Suprapubic skin (tissue), 4 donors: ENCODE results near the gene TNS2. TPM values are rescaled to one million over a fixed set of nuclear protein-coding genes. Genes with fewer than 3 reads are reported as not detected.

ENCODE experiments used
- DNase-seq, 2 donors: peaks; one replicate each; pipeline ENCODE4 v3.0.0-alpha.2; 2019; ENCODE audit warnings: low spot score in 2 of 2
- H3K27ac ChIP-seq: fragments of 200-600 bp; sonication (generic); one replicate; pipeline ENCODE4 v1.5.1; 2019
- H3K27me3 ChIP-seq: fragments of 200-600 bp; sonication (generic); one replicate; pipeline ENCODE4 v1.5.1; 2019
- H3K36me3 ChIP-seq: fragments of 200-600 bp; sonication (generic); one replicate; pipeline ENCODE4 v1.5.1; 2019
- H3K4me1 ChIP-seq: fragments of 200-600 bp; sonication (generic); one replicate; pipeline ENCODE4 v1.5.1; 2019
- H3K4me3 ChIP-seq: fragments of 200-600 bp; sonication (generic); one replicate; pipeline ENCODE4 v1.5.1; 2019; ENCODE audit warnings: mild to moderate bottlenecking
- H3K9me3 ChIP-seq: fragments of 200-600 bp; sonication (generic); one replicate; pipeline ENCODE4 v1.5.1; 2019
- CTCF ChIP-seq, 2 donors: fragments of 200-600 bp in 1 of 2; fragments of 450-650 bp in 1 of 2; sonication (generic) in 1 of 2; IDR thresholded peaks; one replicate each; pipeline ENCODE4 v1.5.1; 2016 to 2019; ENCODE audit warnings: antibody characterized with exemption in 2 of 2, mild to moderate bottlenecking in 1 of 2, moderate library complexity in 1 of 2
- EP300 ChIP-seq: sonication (generic); formaldehyde crosslinking; IDR thresholded peaks from one replicate; pipeline ENCODE4 v1.6.1; 2017; ENCODE audit warnings: antibody characterized with exemption
- POLR2A ChIP-seq, 2 donors: fragments of 450-650 bp; IDR thresholded peaks; one replicate each; pipeline ENCODE4 v1.6.1; 2017; ENCODE audit warnings: antibody characterized with exemption in 2 of 2, mild to moderate bottlenecking in 2 of 2, moderate library complexity in 2 of 2
- POLR2AphosphoS5 ChIP-seq, 3 donors: sonication (generic); formaldehyde crosslinking; IDR thresholded peaks; one replicate each; pipeline ENCODE4 v1.6.1; 2017; ENCODE audit warnings: antibody characterized with exemption in 3 of 3
- WGBS: methylation state at CpG from one replicate; pipeline ENCODE4 v1.1.5; 2018; 5-methylcytosine and 5-hydroxymethylcytosine counted together
- total RNA-seq, 4 donors: library from RNA; depleted of rRNA; stranded (reverse); fragments of >200 nt; gene quantifications; one replicate each; pipeline ENCODE4 v1.1.0, GENCODE V29; 2016

TNS2 gene
- total RNA-seq, 4 donors from 2014 or later = 22.8 to 122 (median 78.2) TPM

- Histone ChIP-seq H3K27ac (no peak overlapping the region), H3K36me3 (peaks cover 83% of the 10 kb centered on the region)
Observed at GRCh38 chr12:53036802-53037201, 13.1 kb upstream of the TNS2 start.

GRCh38 chr12:53039851-53040250, 10.0 kb upstream of the TNS2 start:
- TF ChIP-seq POLR2A (IDR thresholded peaks at IDR 0.05) (no peak), POLR2AphosphoS5 (IDR thresholded peaks at IDR 0.05) (no peak), EP300 (no peak), CTCF (IDR thresholded peaks at IDR 0.05) (no peak)
- Histone ChIP-seq H3K27me3 (no peaks in the 10 kb centered on the region), H3K4me1 (peaks cover 35% of the 10 kb centered on the region), H3K36me3 (peaks cover 58% of the 10 kb centered on the region), H3K27ac (no peak overlapping the region), H3K4me3 (no peak overlapping the region), H3K9me3 (no peaks in the 10 kb centered on the region)
- 73% methylated on average over 4 of the region's 4 CpGs for WGBS
- no peak for DNase-seq

More at GRCh38 chr12:53036802-53037201, 13.1 kb upstream of the TNS2 start:
- H3K27me3 ChIP-seq = no peaks in the 10 kb centered on the region
- peaks cover 13% of the 10 kb centered on the region for H3K4me1 ChIP-seq
- no peak overlapping the region for H3K4me3 ChIP-seq
- 88% methylated on average over 3 of the region's 3 CpGs for WGBS
- no peak for DNase-seq
- no peaks in the 10 kb centered on the region for H3K9me3 ChIP-seq
- TF ChIP-seq EP300 = no peak
- TF ChIP-seq CTCF (IDR thresholded peaks at IDR 0.05) = no peak
- TF ChIP-seq POLR2A (IDR thresholded peaks at IDR 0.05) = no peak
- no peak for TF ChIP-seq POLR2AphosphoS5 (IDR thresholded peaks at IDR 0.05)

- Histone ChIP-seq H3K36me3 (peaks cover 28% of the 10 kb centered on the region), H3K9me3 (no peaks in the 10 kb centered on the region), H3K27me3 (no peaks in the 10 kb centered on the region), H3K27ac (no peak overlapping the region), H3K4me3 (no peak overlapping the region), H3K4me1 (peaks cover 57% of the 10 kb centered on the region)
- DNase-seq = no peak
- WGBS = 79% methylated on average over 7 of the region's 7 CpGs
- TF ChIP-seq POLR2A (IDR thresholded peaks at IDR 0.05) (no peak), POLR2AphosphoS5 (IDR thresholded peaks at IDR 0.05) (no peak), CTCF (IDR thresholded peaks at IDR 0.05) (no peak), EP300 (no peak)
Observed at GRCh38 chr12:53042607-53043454, 7.0 kb upstream of the TNS2 start.

- WGBS = 45% methylated on average over 10 of the region's 10 CpGs
- DNase-seq = no peak
- Histone ChIP-seq H3K4me1 (peaks cover 60% of the 10 kb centered on the region), H3K9me3 (no peaks in the 10 kb centered on the region), H3K4me3 (peak overlapping the region; percentile 8), H3K27ac (peak overlapping the region; percentile 99), H3K36me3 (peaks cover 18% of the 10 kb centered on the region), H3K27me3 (no peaks in the 10 kb centered on the region)
- no peak for TF ChIP-seq POLR2AphosphoS5 (IDR thresholded peaks at IDR 0.05)
- TF ChIP-seq EP300 = no peak
- TF ChIP-seq POLR2A (IDR thresholded peaks at IDR 0.05) = no peak
- TF ChIP-seq CTCF (IDR thresholded peaks at IDR 0.05) = no peak
Observed at GRCh38 chr12:53044052-53044581, 5.7 kb upstream of the TNS2 start.
